ENCODE results near the gene FBN2. TPM values are rescaled to one million over a fixed set of nuclear protein-coding genes. Genes with fewer than 3 reads are reported as not detected.

The FBN2 gene
- total and polyA plus RNA-seq, 9 donors = 0.23 to 3.5 (median 1.0) TPM

DNA sequence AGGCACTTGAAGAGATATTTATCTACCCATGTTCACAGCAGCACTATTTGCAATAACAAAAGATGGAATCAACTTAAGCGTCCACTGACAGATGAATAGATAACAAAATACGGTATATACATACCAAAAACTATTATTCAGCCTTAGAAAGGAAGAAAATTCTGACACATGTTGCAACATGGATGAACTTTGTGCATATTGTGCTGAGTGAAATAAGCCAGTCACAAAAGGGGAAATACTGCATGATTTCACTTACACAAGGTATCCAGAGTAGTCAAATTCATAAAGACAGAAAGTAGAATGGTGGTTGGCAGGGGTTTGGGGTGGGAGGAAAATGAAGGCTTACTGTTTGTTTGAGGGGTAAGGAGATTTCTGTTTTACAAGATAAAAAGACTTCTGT, 66.0 kb downstream of the FBN2 start:
- Histone ChIP-seq H3K27ac (no peak overlapping the region), H3K9me3 (no peaks in the 10 kb centered on the region), H3K27me3 (no peaks in the 10 kb centered on the region), H3K4me1 (ENCODE audit: insufficient read depth) (peaks cover under 1% of the 10 kb centered on the region), H3K4me3 (no peak overlapping the region), H3K36me3 (no peaks in the 10 kb centered on the region)
- WGBS, 3 donors = 91 to 94% (median 92%) methylated on average over 2 of the region's 2 CpGs
- no peak for DNase-seq
- TF ChIP-seq POLR2A (IDR thresholded peaks at IDR 0.05) (no peak), EP300 (IDR thresholded peaks at IDR 0.05) (no peak)
- TF ChIP-seq, protein P1, sequence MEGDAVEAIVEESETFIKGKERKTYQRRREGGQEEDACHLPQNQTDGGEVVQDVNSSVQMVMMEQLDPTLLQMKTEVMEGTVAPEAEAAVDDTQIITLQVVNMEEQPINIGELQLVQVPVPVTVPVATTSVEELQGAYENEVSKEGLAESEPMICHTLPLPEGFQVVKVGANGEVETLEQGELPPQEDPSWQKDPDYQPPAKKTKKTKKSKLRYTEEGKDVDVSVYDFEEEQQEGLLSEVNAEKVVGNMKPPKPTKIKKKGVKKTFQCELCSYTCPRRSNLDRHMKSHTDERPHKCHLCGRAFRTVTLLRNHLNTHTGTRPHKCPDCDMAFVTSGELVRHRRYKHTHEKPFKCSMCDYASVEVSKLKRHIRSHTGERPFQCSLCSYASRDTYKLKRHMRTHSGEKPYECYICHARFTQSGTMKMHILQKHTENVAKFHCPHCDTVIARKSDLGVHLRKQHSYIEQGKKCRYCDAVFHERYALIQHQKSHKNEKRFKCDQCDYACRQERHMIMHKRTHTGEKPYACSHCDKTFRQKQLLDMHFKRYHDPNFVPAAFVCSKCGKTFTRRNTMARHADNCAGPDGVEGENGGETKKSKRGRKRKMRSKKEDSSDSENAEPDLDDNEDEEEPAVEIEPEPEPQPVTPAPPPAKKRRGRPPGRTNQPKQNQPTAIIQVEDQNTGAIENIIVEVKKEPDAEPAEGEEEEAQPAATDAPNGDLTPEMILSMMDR (IDR thresholded peaks at IDR 0.05) = no peak
- intact Hi-C loops (cut with DNase I) = no loop called here

DNA sequence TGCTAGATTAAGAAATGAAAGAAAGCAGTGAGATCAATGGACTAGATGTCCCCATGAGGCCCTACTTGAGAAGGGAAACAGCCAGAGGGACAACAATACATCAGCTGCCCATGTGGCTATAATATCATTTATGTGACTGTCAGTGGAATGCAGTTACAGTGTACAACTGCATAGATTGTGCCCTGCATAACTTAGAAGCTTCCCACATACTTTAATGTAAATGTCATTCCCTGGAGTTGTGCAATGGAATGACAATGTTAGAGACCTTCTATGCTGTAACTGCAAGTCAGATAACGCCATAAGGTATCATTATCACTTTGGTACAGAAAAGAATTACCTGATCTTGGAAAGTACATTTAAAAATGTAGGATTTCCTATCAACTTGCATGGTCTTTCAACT, 67.4 kb downstream of the FBN2 start:
- intact Hi-C loops (cut with DNase I) = no loop called here
- H3K27ac ChIP-seq = no peak overlapping the region
- peaks cover 2% of the 10 kb centered on the region for H3K4me1 ChIP-seq (ENCODE audit: insufficient read depth)
- 94 to 98% (median 97%) methylated on average over 1 of the region's 1 CpG for WGBS, 3 donors
- H3K36me3 ChIP-seq = no peaks in the 10 kb centered on the region
- no peak overlapping the region for H3K4me3 ChIP-seq
- no peaks in the 10 kb centered on the region for H3K27me3 ChIP-seq
- H3K9me3 ChIP-seq = no peaks in the 10 kb centered on the region
- DNase-seq = no peak
- TF ChIP-seq POLR2A (IDR thresholded peaks at IDR 0.05) = no peak
- TF ChIP-seq EP300 (IDR thresholded peaks at IDR 0.05) = no peak
- TF ChIP-seq, protein P1 (IDR thresholded peaks at IDR 0.05) = no peak

DNA sequence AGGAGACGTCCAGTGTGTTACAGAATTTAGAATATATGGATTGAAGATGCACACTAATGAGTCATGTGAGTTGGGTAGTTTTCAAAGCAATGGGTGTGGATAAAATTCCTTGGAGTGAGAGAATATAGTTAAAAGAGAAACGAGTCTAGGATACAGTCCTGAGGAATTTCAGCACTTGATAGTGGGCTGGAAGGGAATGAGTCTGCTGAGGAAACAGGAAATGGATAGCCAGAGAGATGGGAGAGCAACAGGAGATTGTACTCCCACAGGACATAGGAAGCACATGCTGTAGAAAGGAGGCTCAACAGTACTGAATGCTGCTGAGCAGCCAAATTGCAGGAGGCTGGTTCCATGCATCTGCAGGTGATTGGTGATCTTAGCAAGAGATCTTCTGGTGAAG, 68.1 kb downstream of the FBN2 start:
- intact Hi-C loops (cut with DNase I) = no loop called here
- Histone ChIP-seq H3K9me3 (no peaks in the 10 kb centered on the region), H3K36me3 (no peaks in the 10 kb centered on the region), H3K27ac (no peak overlapping the region), H3K4me3 (no peak overlapping the region), H3K4me1 (ENCODE audit: insufficient read depth) (peaks cover 2% of the 10 kb centered on the region), H3K27me3 (no peaks in the 10 kb centered on the region)
- DNase-seq = no peak
- TF ChIP-seq POLR2A (IDR thresholded peaks at IDR 0.05) = no peak
- TF ChIP-seq, protein P1 (IDR thresholded peaks at IDR 0.05) = no peak
- no peak for TF ChIP-seq EP300 (IDR thresholded peaks at IDR 0.05)
- 35 to 43% (median 42%) methylated on average over 2 of the region's 2 CpGs for WGBS, 3 donors

DNA sequence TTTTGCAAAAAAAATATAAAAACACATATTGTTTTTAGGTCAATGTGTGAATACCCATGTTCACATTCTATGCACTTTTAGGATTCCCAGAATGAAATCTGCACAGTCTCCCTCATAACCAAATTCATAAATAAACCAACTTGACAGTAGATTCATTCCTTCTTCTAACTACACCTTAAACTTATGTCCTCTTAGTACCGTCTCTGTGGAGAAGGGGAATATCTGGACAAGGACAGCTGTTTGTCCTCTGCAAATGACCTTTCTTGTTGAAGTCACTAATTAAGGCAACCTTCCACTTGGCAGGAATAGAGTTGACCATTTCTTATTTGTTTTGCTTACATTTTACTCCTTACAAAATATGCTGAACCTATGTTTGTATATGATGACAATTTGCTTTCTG, 71.1 kb downstream of the FBN2 start:
- WGBS, 3 donors = 15 to 17% (median 15%) methylated on average over 1 of the region's 1 CpG
- DNase-seq = no peak
- peaks cover 2% of the 10 kb centered on the region for H3K4me1 ChIP-seq (ENCODE audit: insufficient read depth)
- intact Hi-C loops (cut with DNase I) = no loop called here
- H3K36me3 ChIP-seq = no peaks in the 10 kb centered on the region
- no peak overlapping the region for H3K27ac ChIP-seq
- H3K4me3 ChIP-seq = no peak overlapping the region
- no peaks in the 10 kb centered on the region for H3K27me3 ChIP-seq
- TF ChIP-seq, protein P1 (IDR thresholded peaks at IDR 0.05) = no peak
- TF ChIP-seq EP300 (IDR thresholded peaks at IDR 0.05) = no peak
- no peak for TF ChIP-seq POLR2A (IDR thresholded peaks at IDR 0.05)
- no peaks in the 10 kb centered on the region for H3K9me3 ChIP-seq

DNA sequence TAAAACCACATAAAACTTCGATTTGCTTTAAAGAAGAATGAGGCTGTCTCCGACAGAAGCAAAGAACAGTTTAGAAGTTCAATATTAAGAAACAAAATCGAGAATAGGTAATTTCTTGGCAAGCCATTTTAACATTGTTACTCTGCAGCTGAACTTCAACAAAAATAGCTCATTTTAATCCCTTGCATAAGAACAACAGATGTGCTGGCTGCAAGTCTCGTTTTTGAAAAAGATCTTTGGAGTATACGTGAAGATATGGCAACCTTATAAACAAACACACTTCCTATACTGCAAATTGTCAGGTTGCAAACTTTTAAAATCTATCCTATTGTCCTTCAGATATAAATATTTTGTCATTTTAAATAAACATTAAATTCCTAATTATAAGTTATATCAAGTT, 71.5 kb downstream of the FBN2 start:
- TF ChIP-seq POLR2A (IDR thresholded peaks at IDR 0.05) (no peak), EP300 (IDR thresholded peaks at IDR 0.05) (no peak)
- TF ChIP-seq, protein P1 (IDR thresholded peaks at IDR 0.05) = no peak
- 10 to 16% (median 11%) methylated on average over 5 of the region's 5 CpGs for WGBS, 3 donors
- peaks cover 2% of the 10 kb centered on the region for H3K4me1 ChIP-seq (ENCODE audit: insufficient read depth)
- no peaks in the 10 kb centered on the region for H3K9me3 ChIP-seq
- H3K4me3 ChIP-seq = no peak overlapping the region
- no peaks in the 10 kb centered on the region for H3K36me3 ChIP-seq
- H3K27me3 ChIP-seq = no peaks in the 10 kb centered on the region
- H3K27ac ChIP-seq = no peak overlapping the region
- intact Hi-C loops (cut with DNase I) = no loop called here
- DNase-seq = no peak
